AG04449 (cell line): ENCODE measurements around the gene HS3ST2.

Experiments used
- CTCF ChIA-PET: fragments of 350-600 bp; formaldehyde crosslinking; extraction: SDS; loops from one replicate; lab custom pipeline; 2021; ENCODE audit warnings: antibody characterized with exemption; lab: Yijun Ruan, JAX
- POLR2A ChIA-PET: fragments of 400-600, 350-600 bp; formaldehyde crosslinking; extraction: SDS; loops from one replicate; lab custom pipeline; 2020; ENCODE audit warnings: antibody characterized with exemption, inconsistent platforms; lab: Yijun Ruan, JAX
- DNase-seq: peaks from one replicate; pipeline ENCODE4 v3.0.0-alpha.2; 2010; ENCODE audit warnings: low read depth, low spot score
- H3K4me3 ChIP-seq: 2 replicates; pipeline ENCODE4 v1.5.1; 2011; ENCODE audit warnings: low read depth, mild to moderate bottlenecking, control low read depth, low read length
- TF ChIP-seq, protein P1 (sequence below): IDR thresholded peaks from one replicate; pipeline ENCODE4 v1.5.1; 2011; ENCODE audit warnings: mild to moderate bottlenecking, moderate library complexity, low read length, control low read depth, inconsistent platforms; ENCODE audit not compliant: insufficient read depth; ENCODE audit errors: missing control alignments

Gene HS3ST2

GRCh38 chr16:22874394-22874793, 60.4 kb downstream of the HS3ST2 start:
- TF ChIP-seq, protein P1, sequence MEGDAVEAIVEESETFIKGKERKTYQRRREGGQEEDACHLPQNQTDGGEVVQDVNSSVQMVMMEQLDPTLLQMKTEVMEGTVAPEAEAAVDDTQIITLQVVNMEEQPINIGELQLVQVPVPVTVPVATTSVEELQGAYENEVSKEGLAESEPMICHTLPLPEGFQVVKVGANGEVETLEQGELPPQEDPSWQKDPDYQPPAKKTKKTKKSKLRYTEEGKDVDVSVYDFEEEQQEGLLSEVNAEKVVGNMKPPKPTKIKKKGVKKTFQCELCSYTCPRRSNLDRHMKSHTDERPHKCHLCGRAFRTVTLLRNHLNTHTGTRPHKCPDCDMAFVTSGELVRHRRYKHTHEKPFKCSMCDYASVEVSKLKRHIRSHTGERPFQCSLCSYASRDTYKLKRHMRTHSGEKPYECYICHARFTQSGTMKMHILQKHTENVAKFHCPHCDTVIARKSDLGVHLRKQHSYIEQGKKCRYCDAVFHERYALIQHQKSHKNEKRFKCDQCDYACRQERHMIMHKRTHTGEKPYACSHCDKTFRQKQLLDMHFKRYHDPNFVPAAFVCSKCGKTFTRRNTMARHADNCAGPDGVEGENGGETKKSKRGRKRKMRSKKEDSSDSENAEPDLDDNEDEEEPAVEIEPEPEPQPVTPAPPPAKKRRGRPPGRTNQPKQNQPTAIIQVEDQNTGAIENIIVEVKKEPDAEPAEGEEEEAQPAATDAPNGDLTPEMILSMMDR: no peak
- H3K4me3 ChIP-seq: no peak overlapping the region
- POLR2A ChIA-PET: no interaction called here
- CTCF ChIA-PET: no interaction called here
- no peak for DNase-seq

- ChIA-PET CTCF (no interaction called here), POLR2A (no interaction called here)
- no peak overlapping the region for H3K4me3 ChIP-seq
- no peak for DNase-seq
- TF ChIP-seq, protein P1: no peak
Observed at GRCh38 chr16:22878955-22879354, 65.0 kb downstream of the HS3ST2 start.

DNA sequence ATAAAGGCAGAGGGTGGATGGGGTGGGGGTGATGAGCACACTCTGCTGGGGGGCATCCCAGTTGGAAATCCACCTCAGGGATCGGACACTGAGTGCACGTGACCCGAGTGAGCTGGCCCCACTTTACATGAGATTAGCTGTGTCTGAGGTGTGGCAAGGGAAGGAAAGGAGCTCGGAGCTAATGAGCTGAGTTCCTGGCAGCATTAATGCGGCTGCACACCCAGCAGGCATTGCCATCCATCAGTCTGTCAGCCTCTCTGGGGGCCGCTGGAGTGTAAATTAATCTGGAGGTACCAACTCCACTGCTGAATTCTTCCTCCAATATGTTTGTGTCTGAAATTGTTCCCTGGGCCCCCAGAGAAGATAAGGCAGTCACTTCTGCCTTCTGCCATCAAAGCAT, 65.5 kb downstream of the HS3ST2 start:
- CTCF ChIA-PET: no interaction called here
- TF ChIP-seq, protein P1: no peak
- no peak overlapping the region for H3K4me3 ChIP-seq
- POLR2A ChIA-PET: no interaction called here
- DNase-seq: no peak

DNA sequence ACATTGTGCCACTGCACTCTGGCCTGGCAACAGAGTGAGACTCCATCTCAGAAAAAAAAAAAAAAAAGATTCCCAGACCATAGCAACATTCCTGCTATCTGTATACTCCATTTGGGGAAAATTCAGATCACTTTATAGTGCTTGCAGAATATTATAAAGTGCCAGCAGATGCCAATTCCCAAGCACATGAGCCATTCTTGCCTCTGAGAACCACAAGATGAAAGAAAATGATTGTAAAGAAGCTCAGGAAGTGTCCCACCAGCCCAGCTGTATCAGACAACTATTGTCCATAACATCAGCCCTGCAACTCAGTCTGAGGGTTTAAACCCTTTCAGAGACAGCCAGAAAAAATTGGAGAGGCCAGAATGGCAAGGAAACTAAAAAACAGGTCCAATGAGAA, 69.0 kb downstream of the HS3ST2 start:
- POLR2A ChIA-PET: no interaction called here
- DNase-seq: no peak
- H3K4me3 ChIP-seq: no peak overlapping the region
- TF ChIP-seq, protein P1: no peak
- CTCF ChIA-PET: interaction anchor here (2.1 kb wide), 1 partner anchor 16 kb away, joined by 8 read pairs; no protein-coding TSS in a partner anchor

DNA sequence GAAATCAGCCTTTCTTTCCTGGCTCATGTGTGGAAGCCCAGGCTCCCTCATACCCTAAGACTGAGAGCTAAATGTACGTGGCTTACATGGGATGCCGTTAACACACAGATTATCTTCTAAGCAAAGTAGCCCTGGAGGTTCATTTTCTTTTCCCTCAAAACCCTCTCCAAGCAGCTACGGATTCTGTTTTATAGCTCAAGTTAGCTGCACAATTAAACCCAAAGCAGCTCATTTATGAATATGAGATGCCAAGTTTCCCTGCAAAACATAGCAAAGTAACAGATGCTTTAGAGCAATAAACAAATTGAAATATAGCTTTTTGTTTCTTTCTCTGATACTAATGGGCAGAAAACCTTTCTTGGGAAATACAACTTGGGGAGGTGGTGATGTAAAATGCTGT, 72.0 kb downstream of the HS3ST2 start:
- DNase-seq: no peak
- POLR2A ChIA-PET: no interaction called here
- TF ChIP-seq, protein P1: no peak
- CTCF ChIA-PET: interaction anchor here (0.8 kb wide), 1 partner anchor 11 kb away, joined by 3 read pairs; no protein-coding TSS in a partner anchor
- H3K4me3 ChIP-seq: no peak overlapping the region

GRCh38 chr16:22886927-22887326, 73.0 kb downstream of the HS3ST2 start:
- H3K4me3 ChIP-seq: no peak overlapping the region
- CTCF ChIA-PET: no interaction called here
- TF ChIP-seq, protein P1: no peak
- POLR2A ChIA-PET: no interaction called here
- no peak for DNase-seq
